Gastroesophageal sphincter (tissue), 4 donors: Measurements from ENCODE around the gene SGMS2. TPM values are rescaled to one million over a fixed set of nuclear protein-coding genes. Genes with fewer than 3 reads are reported as not detected.

Experiments
- ATAC-seq: fragments of 150-250 bp; one replicate; pipeline ENCODE4 v1.9.1; 2016; ENCODE audit warnings: mild to moderate bottlenecking, moderate library complexity
- H3K27ac ChIP-seq, 4 donors: fragments of 200-600 bp; sonication (generic) in 3 of 4; 1 replicate in 3 of 4; 2 replicates in 1 of 4; pipeline ENCODE4 v1.5.1; 2016 to 2019
- H3K27me3 ChIP-seq: fragments of 200-600 bp; sonication (generic); one replicate; pipeline ENCODE4 v1.5.1; 2019
- H3K36me3 ChIP-seq, 2 donors: fragments of 200-600 bp; sonication (generic); one replicate each; pipeline ENCODE4 v1.5.1; 2019; ENCODE audit warnings: control low read depth in 1 of 2
- H3K4me1 ChIP-seq, 3 donors: fragments of 200-600 bp; sonication (generic); 1 replicate in 2 of 3; 2 replicates in 1 of 3; pipeline ENCODE4 v1.5.1; 2016 to 2019; ENCODE audit warnings: control low read depth in 2 of 3
- H3K4me3 ChIP-seq, 2 donors: fragments of 200-600 bp; sonication (generic); one replicate each; pipeline ENCODE4 v1.5.1; 2019; ENCODE audit warnings: mild to moderate bottlenecking in 1 of 2, moderate library complexity in 1 of 2
- H3K9me3 ChIP-seq, 3 donors: fragments of 200-600 bp; sonication (generic); one replicate each; pipeline ENCODE4 v1.5.1; 2017 to 2019; ENCODE audit warnings: control low read depth in 2 of 3
- EP300 ChIP-seq: sonication (generic); formaldehyde crosslinking; IDR thresholded peaks from one replicate; pipeline ENCODE4 v1.6.1; 2017; ENCODE audit warnings: antibody characterized with exemption, mild to moderate bottlenecking
- POLR2A ChIP-seq, 2 donors: fragments of 450-650 bp; IDR thresholded peaks; one replicate each; pipeline ENCODE4 v1.6.1; 2017; ENCODE audit warnings: antibody characterized with exemption in 2 of 2, mild to moderate bottlenecking in 2 of 2, moderate library complexity in 1 of 2
- POLR2AphosphoS5 ChIP-seq: sonication (generic); formaldehyde crosslinking; IDR thresholded peaks from one replicate; pipeline ENCODE4 v1.6.1; 2017; ENCODE audit warnings: antibody characterized with exemption
- WGBS, 2 donors: methylation state at CpG; one replicate each; pipeline ENCODE4 v1.1.5; 2018; ENCODE audit warnings: low coverage in 1 of 2; 5-methylcytosine and 5-hydroxymethylcytosine counted together
- total RNA-seq, 4 donors: library from RNA; depleted of rRNA; stranded (reverse); fragments of >200 nt; gene quantifications; one replicate each; pipeline ENCODE4 v1.1.0, GENCODE V29; 2016
- TF ChIP-seq, protein P1 (sequence below), 4 experiments: fragments of 200-600 bp in 2 of 4; fragments of 450-650 bp in 2 of 4; sonication (generic) in 1 of 4; IDR thresholded peaks; one replicate each; pipeline ENCODE4 v1.5.1; 2017 to 2019; ENCODE audit warnings: antibody characterized with exemption in 4 of 4, mild to moderate bottlenecking in 2 of 4, moderate library complexity in 2 of 4

Gene SGMS2
- total RNA-seq, 4 donors from 2014 or later: 170 to 499 (median 277) TPM

DNA sequence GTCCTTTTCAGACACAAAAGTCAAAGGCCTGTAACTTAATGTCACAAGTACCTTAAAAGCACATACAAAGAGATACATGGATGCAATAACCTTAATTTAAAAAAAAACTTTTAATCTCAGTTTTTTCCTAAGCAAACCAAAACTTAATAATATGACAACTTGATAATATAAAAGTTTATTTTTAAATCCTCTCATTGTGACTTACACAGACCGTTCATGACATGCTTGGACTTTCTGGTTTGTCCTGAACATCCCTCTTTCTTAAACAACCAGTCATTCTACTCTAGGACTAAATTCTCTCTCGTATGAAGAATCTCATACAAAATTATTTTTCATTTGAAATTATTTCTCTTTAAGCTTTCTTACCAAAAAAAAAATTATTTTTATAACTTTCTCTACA lies 63.5 kb downstream of the SGMS2 start:
- no peak for ATAC-seq
- H3K4me1 ChIP-seq: peaks cover 4 to 15% (median 4%) of the 10 kb centered on the region in 3 donors
- 49 to 68% methylated on average over 2 of the region's 2 CpGs for WGBS, 2 donors
- H3K36me3 ChIP-seq: no peaks in the 10 kb centered on the region
- TF ChIP-seq POLR2AphosphoS5: no peak
- TF ChIP-seq EP300: no peak
- TF ChIP-seq, protein P1, sequence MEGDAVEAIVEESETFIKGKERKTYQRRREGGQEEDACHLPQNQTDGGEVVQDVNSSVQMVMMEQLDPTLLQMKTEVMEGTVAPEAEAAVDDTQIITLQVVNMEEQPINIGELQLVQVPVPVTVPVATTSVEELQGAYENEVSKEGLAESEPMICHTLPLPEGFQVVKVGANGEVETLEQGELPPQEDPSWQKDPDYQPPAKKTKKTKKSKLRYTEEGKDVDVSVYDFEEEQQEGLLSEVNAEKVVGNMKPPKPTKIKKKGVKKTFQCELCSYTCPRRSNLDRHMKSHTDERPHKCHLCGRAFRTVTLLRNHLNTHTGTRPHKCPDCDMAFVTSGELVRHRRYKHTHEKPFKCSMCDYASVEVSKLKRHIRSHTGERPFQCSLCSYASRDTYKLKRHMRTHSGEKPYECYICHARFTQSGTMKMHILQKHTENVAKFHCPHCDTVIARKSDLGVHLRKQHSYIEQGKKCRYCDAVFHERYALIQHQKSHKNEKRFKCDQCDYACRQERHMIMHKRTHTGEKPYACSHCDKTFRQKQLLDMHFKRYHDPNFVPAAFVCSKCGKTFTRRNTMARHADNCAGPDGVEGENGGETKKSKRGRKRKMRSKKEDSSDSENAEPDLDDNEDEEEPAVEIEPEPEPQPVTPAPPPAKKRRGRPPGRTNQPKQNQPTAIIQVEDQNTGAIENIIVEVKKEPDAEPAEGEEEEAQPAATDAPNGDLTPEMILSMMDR (IDR thresholded peaks at IDR 0.05): no peak
- TF ChIP-seq POLR2A (IDR thresholded peaks at IDR 0.05): no peak
- H3K9me3 ChIP-seq: no peaks in the 10 kb centered on the region
- no peak overlapping the region for H3K4me3 ChIP-seq
- no peaks in the 10 kb centered on the region for H3K27me3 ChIP-seq
- no peak overlapping the region for H3K27ac ChIP-seq

DNA sequence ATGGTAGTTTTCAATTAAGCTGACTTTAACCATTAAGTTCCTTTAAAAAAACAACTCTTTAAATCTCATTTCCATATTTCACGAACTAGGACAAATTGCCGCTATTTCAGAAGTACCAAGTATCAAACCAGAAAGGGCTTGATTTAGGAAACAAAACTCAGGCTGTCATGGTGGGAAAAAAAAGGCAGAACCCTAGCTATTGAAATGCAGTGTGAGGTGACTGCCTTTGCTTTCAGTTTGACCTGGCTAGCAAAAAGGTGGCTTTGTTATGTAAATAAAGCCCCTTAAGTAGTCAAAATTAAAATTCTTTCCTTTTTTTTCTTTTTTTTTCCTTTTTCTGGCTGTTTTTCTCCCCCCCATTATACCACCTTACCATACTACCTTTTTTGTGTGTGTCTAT lies 66.0 kb downstream of the SGMS2 start:
- 79 to 93% methylated on average over 2 of the region's 2 CpGs for WGBS, 2 donors
- H3K9me3 ChIP-seq: no peaks in the 10 kb centered on the region
- H3K36me3 ChIP-seq: no peaks in the 10 kb centered on the region
- H3K27me3 ChIP-seq: no peaks in the 10 kb centered on the region
- no peak overlapping the region for H3K27ac ChIP-seq
- no peak for ATAC-seq
- TF ChIP-seq EP300: no peak
- TF ChIP-seq POLR2A (IDR thresholded peaks at IDR 0.05): no peak
- TF ChIP-seq POLR2AphosphoS5: no peak
- TF ChIP-seq, protein P1 (IDR thresholded peaks at IDR 0.05): no peak
- peaks cover 9 to 30% (median 26%) of the 10 kb centered on the region in 3 donors for H3K4me1 ChIP-seq
- H3K4me3 ChIP-seq: no peak overlapping the region

DNA sequence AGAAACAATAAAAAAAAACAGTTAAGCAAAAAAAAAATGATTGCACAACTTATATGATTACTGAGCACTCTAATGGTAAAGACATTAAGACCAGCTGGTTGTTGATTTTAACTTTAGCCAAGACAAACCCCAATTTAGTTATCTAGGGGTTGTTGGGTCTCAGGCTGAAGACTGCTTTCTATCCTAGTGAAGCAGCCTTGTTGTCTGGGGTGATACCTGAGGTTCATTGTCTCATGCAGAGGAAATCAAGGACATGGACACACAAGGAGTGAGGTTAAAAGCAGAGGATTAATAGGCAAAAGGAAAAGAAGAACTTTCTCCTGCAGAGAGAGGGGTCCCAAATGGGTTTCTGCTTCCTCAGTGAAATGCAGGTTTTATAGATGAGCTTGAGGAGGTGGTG lies 66.6 kb downstream of the SGMS2 start:
- H3K9me3 ChIP-seq: no peaks in the 10 kb centered on the region
- H3K27ac ChIP-seq: no peak overlapping the region
- no peak for ATAC-seq
- TF ChIP-seq POLR2A (IDR thresholded peaks at IDR 0.05) (no peak), POLR2AphosphoS5 (no peak)
- TF ChIP-seq, protein P1 (IDR thresholded peaks at IDR 0.05): no peak
- peaks cover 9 to 35% (median 29%) of the 10 kb centered on the region in 3 donors for H3K4me1 ChIP-seq
- H3K27me3 ChIP-seq: no peaks in the 10 kb centered on the region
- H3K36me3 ChIP-seq: no peaks in the 10 kb centered on the region
- H3K4me3 ChIP-seq: no peak overlapping the region

DNA sequence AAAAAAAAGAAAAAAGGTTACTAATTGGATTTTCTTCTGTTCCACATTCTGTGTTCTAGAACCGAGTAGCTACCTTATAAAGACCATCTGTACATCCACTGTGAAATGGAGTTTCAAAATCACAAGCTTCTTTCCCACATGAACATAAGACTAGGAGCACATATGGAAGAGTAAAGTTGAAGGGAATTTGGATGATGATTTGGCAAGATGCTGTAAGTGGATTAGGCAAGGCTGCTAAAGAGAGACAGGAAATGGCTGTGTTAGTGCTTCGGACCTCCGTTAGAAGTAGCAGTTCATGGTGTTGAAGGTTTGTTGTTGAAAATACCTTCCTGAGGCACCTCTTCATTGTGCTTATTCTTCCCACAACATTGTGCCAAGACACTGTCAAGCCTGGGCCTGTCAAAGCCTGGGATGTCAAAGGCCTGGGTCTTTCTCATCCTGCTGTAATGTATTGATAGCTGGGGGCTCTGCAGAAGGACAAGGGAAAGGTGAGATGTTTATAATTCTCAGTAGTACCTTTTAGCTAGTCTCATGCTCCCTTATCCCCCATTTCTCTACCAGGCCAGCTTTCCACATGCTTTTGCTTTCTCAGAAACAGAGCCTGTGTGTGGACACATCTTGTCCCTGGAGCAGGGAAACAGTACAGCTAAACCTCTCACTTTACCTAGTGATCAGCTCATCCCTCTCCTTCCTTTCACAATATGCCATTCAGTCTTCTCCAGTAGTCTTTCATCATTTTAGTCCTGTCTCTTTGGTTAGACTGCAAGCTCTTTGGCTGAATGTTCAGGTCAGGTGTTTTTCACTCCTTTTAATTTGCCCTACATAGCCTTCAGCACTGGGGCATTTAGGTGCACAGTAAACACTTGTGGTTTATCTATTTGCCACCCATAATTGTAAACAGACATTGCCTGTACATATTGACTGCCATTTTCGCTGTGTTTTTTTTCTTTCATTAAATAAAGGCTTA lies 68.7 kb downstream of the SGMS2 start:
- no peaks in the 10 kb centered on the region for H3K36me3 ChIP-seq
- TF ChIP-seq POLR2AphosphoS5 (no peak), POLR2A (IDR thresholded peaks at IDR 0.05) (no peak), EP300 (no peak)
- TF ChIP-seq, protein P1 (IDR thresholded peaks at IDR 0.05): no peak
- ATAC-seq: no peak
- H3K27me3 ChIP-seq: no peaks in the 10 kb centered on the region
- H3K4me3 ChIP-seq: no peak overlapping the region
- H3K4me1 ChIP-seq: peaks cover 23 to 57% (median 33%) of the 10 kb centered on the region in 3 donors
- no peaks in the 10 kb centered on the region for H3K9me3 ChIP-seq
- 51 to 55% methylated on average over 3 of the region's 4 CpGs for WGBS, 2 donors
- peak overlapping the region in 3 of 4 donors; percentile 77 to 87 (median 85) for H3K27ac ChIP-seq
